Neuronal stem cell (in vitro differentiated cells): Measurements from ENCODE around the gene MMP15.

Experiments
- DNase-seq: peaks from one replicate; pipeline ENCODE4 v3.0.0-alpha.2; 2013; ENCODE audit warnings: low spot score
- H2AFZ ChIP-seq: one replicate; pipeline ENCODE4 v1.6.1; 2013; ENCODE audit warnings: mild to moderate bottlenecking, low read length, inconsistent platforms
- H2AK5ac ChIP-seq: 2 replicates; pipeline ENCODE4 v1.6.1; 2013; ENCODE audit warnings: low read depth, mild to moderate bottlenecking, inconsistent platforms, low read length, moderate library complexity, mixed read lengths
- H2BK120ac ChIP-seq: 2 replicates; pipeline ENCODE4 v1.6.1; 2013; ENCODE audit warnings: low read depth, mild to moderate bottlenecking, inconsistent platforms, low read length, moderate library complexity, mixed read lengths
- H2BK12ac ChIP-seq: one replicate; pipeline ENCODE4 v1.6.1; 2013; ENCODE audit warnings: low read length, inconsistent platforms
- H2BK15ac ChIP-seq: 2 replicates; pipeline ENCODE4 v1.6.1; 2013; ENCODE audit warnings: mild to moderate bottlenecking, low read length, inconsistent platforms, mixed read lengths
- H2BK5ac ChIP-seq: one replicate; pipeline ENCODE4 v1.6.1; 2013; ENCODE audit warnings: inconsistent platforms, mild to moderate bottlenecking, low read length, moderate library complexity
- H3K14ac ChIP-seq: one replicate; pipeline ENCODE4 v1.6.1; 2013; ENCODE audit warnings: low read length, inconsistent platforms
- H3K18ac ChIP-seq: 2 replicates; pipeline ENCODE4 v1.6.1; 2013; ENCODE audit warnings: low read length, inconsistent platforms
- H3K23ac ChIP-seq: 2 replicates; pipeline ENCODE4 v1.6.1; 2013; ENCODE audit warnings: low read depth, mild to moderate bottlenecking, mixed read lengths, low read length, inconsistent platforms; ENCODE audit not compliant: poor library complexity
- H3K27ac ChIP-seq: replicated peaks from 3 replicates; pipeline ENCODE4 v1.5.1; 2013; ENCODE audit warnings: low read length, inconsistent platforms
- H3K27me3 ChIP-seq, 3 experiments: 2 replicates each; pipeline ENCODE4 v1.6.1; 2013; ENCODE audit warnings: low read length in 3 of 3, mild to moderate bottlenecking in 2 of 3, inconsistent platforms in 1 of 3, low read depth in 1 of 3, mixed read lengths in 1 of 3, moderate library complexity in 1 of 3; ENCODE audit not compliant: control insufficient read depth in 3 of 3, insufficient read depth in 3 of 3
- H3K36me3 ChIP-seq, 2 donors: replicated peaks in 1 of 2; 2 replicates each; pipeline ENCODE4 v1.6.1; 2013; ENCODE audit warnings: low read length in 2 of 2; ENCODE audit not compliant: control insufficient read depth in 2 of 2, insufficient read depth in 2 of 2
- H3K4ac ChIP-seq: 2 replicates; pipeline ENCODE4 v1.6.1; 2013; ENCODE audit warnings: inconsistent platforms, mild to moderate bottlenecking, low read length, moderate library complexity
- H3K4me1 ChIP-seq, 2 donors: 1 replicate in 1 of 2; 2 replicates in 1 of 2; pipeline ENCODE4 v1.6.1; 2013; ENCODE audit warnings: low read length in 2 of 2, low read depth in 1 of 2; ENCODE audit not compliant: control insufficient read depth in 2 of 2, insufficient read depth in 1 of 2
- H3K4me2 ChIP-seq: one replicate; pipeline ENCODE4 v1.6.1; 2013; ENCODE audit warnings: mild to moderate bottlenecking, low read length, inconsistent platforms; ENCODE audit not compliant: insufficient read depth, poor library complexity, severe bottlenecking
- H3K4me3 ChIP-seq, 2 donors: 2 replicates each; pipeline ENCODE4 v1.5.1; 2013; ENCODE audit warnings: low read length in 2 of 2, mild to moderate bottlenecking in 2 of 2, inconsistent platforms in 1 of 2, moderate library complexity in 1 of 2
- H3K79me1 ChIP-seq: one replicate; pipeline ENCODE4 v1.6.1; 2013; ENCODE audit warnings: low read depth, mild to moderate bottlenecking, inconsistent platforms, low read length, moderate library complexity
- H3K9ac ChIP-seq: one replicate; pipeline ENCODE4 v1.6.1; 2013; ENCODE audit warnings: mild to moderate bottlenecking, low read depth, low read length, inconsistent platforms; ENCODE audit not compliant: poor library complexity
- H3K9me3 ChIP-seq, 2 donors: replicated peaks in 1 of 2; 2 replicates each; pipeline versions ENCODE3 to v1.6.1; 2013; ENCODE audit warnings: low read length in 2 of 2, mild to moderate bottlenecking in 2 of 2, inconsistent platforms in 1 of 2, low read depth in 1 of 2, mixed read lengths in 1 of 2, moderate library complexity in 1 of 2; ENCODE audit not compliant: control insufficient read depth in 2 of 2, insufficient read depth in 1 of 2
- H4K8ac ChIP-seq: one replicate; pipeline ENCODE4 v1.6.1; 2013; ENCODE audit warnings: low read depth, mild to moderate bottlenecking, inconsistent platforms, low read length, moderate library complexity
- H4K91ac ChIP-seq: one replicate; pipeline ENCODE4 v1.6.1; 2013; ENCODE audit warnings: low read length, low read depth, mild to moderate bottlenecking, inconsistent platforms; ENCODE audit not compliant: poor library complexity
- WGBS, 2 donors: extraction: QIAGEN DNeasy Blood & Tissue Kit; methylation state at CpG; one replicate each; pipeline ENCODE4 v1.1.7; 2013; ENCODE audit warnings: missing lambda C conversion rate in 2 of 2, mixed read lengths in 1 of 2; ENCODE audit not compliant: insufficient read length in 2 of 2, insufficient replicate concordance in 1 of 2; ENCODE audit errors: extremely low coverage in 2 of 2; 5-methylcytosine and 5-hydroxymethylcytosine counted together

Gene MMP15

GRCh38 chr16:58027161-58027915, 1.8 kb downstream of the MMP15 start:
- peak overlapping the region; percentile 80 for H2BK5ac ChIP-seq
- H3K79me1 ChIP-seq, result peaks cover 2% of the 10 kb centered on the region
- WGBS, 2 donors, result no CpG with 5 or more reads among the region's 43 CpGs
- peaks cover 0 to 24% (median 20%) of the 10 kb centered on the region in 3 experiments for H3K27me3 ChIP-seq
- peak overlapping the region; percentile 91 for H2AK5ac ChIP-seq
- no peak overlapping the region for H4K91ac ChIP-seq
- H3K14ac ChIP-seq, result peak overlapping the region; percentile 14
- H2BK120ac ChIP-seq, result no peak overlapping the region
- H2BK12ac ChIP-seq, result no peak overlapping the region
- peak overlapping the region; percentile 98 for H2BK15ac ChIP-seq
- H3K9ac ChIP-seq, result peak overlapping the region; percentile 99
- peak overlapping the region; percentile 97 for H2AFZ ChIP-seq
- peak overlapping the region; percentile 34 for H3K27ac ChIP-seq
- H3K23ac ChIP-seq, result peak overlapping the region; percentile 94
- H3K4me2 ChIP-seq, result peak overlapping the region; percentile 99
- peak overlapping the region; percentile 98 for H3K18ac ChIP-seq
- no peaks in the 10 kb centered on the region for H3K9me3 ChIP-seq
- peak overlapping the region; percentile 84 to 93 for H3K4me3 ChIP-seq
- no peaks in the 10 kb centered on the region for H3K36me3 ChIP-seq
- DNase-seq, result peak; percentile 54
- no peak overlapping the region for H3K4ac ChIP-seq
- no peak overlapping the region for H4K8ac ChIP-seq
- H3K4me1 ChIP-seq, result peaks cover 10 to 14% of the 10 kb centered on the region in 2 donors

GRCh38 chr16:58027916-58028455, 2.4 kb downstream of the MMP15 start:
- H2BK15ac ChIP-seq, result peak overlapping the region; percentile 8
- no peak overlapping the region for H2BK120ac ChIP-seq
- H2AFZ ChIP-seq, result no peak overlapping the region
- no peak for DNase-seq
- no peak overlapping the region for H4K91ac ChIP-seq
- H3K4me2 ChIP-seq, result peak overlapping the region; percentile 99
- no peak overlapping the region for H3K14ac ChIP-seq
- no peak overlapping the region for H2BK12ac ChIP-seq
- H3K4me1 ChIP-seq, result peaks cover 12 to 18% of the 10 kb centered on the region in 2 donors
- H3K4ac ChIP-seq, result no peak overlapping the region
- no peak overlapping the region for H3K23ac ChIP-seq
- no peak overlapping the region for H2AK5ac ChIP-seq
- no peak overlapping the region for H3K4me3 ChIP-seq
- no peak overlapping the region for H3K27ac ChIP-seq
- H3K27me3 ChIP-seq, result peaks cover 0 to 24% (median 20%) of the 10 kb centered on the region in 3 experiments
- peak overlapping the region; percentile 61 for H3K18ac ChIP-seq
- H4K8ac ChIP-seq, result no peak overlapping the region
- no peaks in the 10 kb centered on the region for H3K9me3 ChIP-seq
- peak overlapping the region; percentile 10 for H2BK5ac ChIP-seq
- no peaks in the 10 kb centered on the region for H3K36me3 ChIP-seq
- peaks cover 3% of the 10 kb centered on the region for H3K79me1 ChIP-seq
- WGBS, 2 donors, result no CpG with 5 or more reads among the region's 8 CpGs
- H3K9ac ChIP-seq, result peak overlapping the region; percentile 16

GRCh38 chr16:58028541-58029070, 3.1 kb downstream of the MMP15 start:
- H2BK15ac ChIP-seq, result peak overlapping the region; percentile 8
- no peak overlapping the region for H4K91ac ChIP-seq
- no peak for DNase-seq
- H3K27me3 ChIP-seq, result peaks cover 0 to 21% (median 19%) of the 10 kb centered on the region in 3 experiments
- no peak overlapping the region for H3K14ac ChIP-seq
- no peak overlapping the region for H3K9ac ChIP-seq
- no peak overlapping the region for H3K4me2 ChIP-seq
- H3K23ac ChIP-seq, result no peak overlapping the region
- peak overlapping the region; percentile 6 for H3K18ac ChIP-seq
- H3K36me3 ChIP-seq, result no peaks in the 10 kb centered on the region
- H2AK5ac ChIP-seq, result no peak overlapping the region
- no peak overlapping the region for H3K27ac ChIP-seq
- H2BK5ac ChIP-seq, result peak overlapping the region; percentile 10
- H2AFZ ChIP-seq, result no peak overlapping the region
- no peaks in the 10 kb centered on the region for H3K9me3 ChIP-seq
- H3K79me1 ChIP-seq, result peaks cover 5% of the 10 kb centered on the region
- WGBS, 2 donors, result no CpG with 5 or more reads among the region's 6 CpGs
- H3K4ac ChIP-seq, result no peak overlapping the region
- no peak overlapping the region for H4K8ac ChIP-seq
- H2BK120ac ChIP-seq, result no peak overlapping the region
- peaks cover 12 to 18% of the 10 kb centered on the region in 2 donors for H3K4me1 ChIP-seq
- no peak overlapping the region for H2BK12ac ChIP-seq
- no peak overlapping the region for H3K4me3 ChIP-seq

GRCh38 chr16:58029410-58029809, 3.9 kb downstream of the MMP15 start:
- Histone ChIP-seq H3K18ac (no peak overlapping the region), H2BK5ac (no peak overlapping the region), H2BK12ac (no peak overlapping the region), H3K27ac (no peak overlapping the region), H3K36me3 (no peaks in the 10 kb centered on the region), H3K79me1 (peaks cover 5% of the 10 kb centered on the region), H2BK15ac (no peak overlapping the region), H3K27me3 (peaks cover 0 to 13% (median 11%) of the 10 kb centered on the region in 3 experiments), H3K4me3 (no peak overlapping the region), H3K4me2 (no peak overlapping the region), H3K4me1 (peaks cover 12 to 18% of the 10 kb centered on the region in 2 donors), H2BK120ac (no peak overlapping the region), H3K9me3 (no peaks in the 10 kb centered on the region), H2AK5ac (no peak overlapping the region), H3K9ac (no peak overlapping the region), H3K23ac (no peak overlapping the region), H4K8ac (no peak overlapping the region), H2AFZ (no peak overlapping the region), H4K91ac (no peak overlapping the region), H3K14ac (no peak overlapping the region), H3K4ac (no peak overlapping the region)
- WGBS, 2 donors, result no CpG with 5 or more reads among the region's 2 CpGs
- no peak for DNase-seq
